NCI-H1105 treated with DMSO at 0.1 percent for 48 hours (cell line): ENCODE data around the gene GSG1.

ENCODE experiments used
- DNase-seq: peaks from one replicate; lab custom pipeline; 2025; lab: John Stamatoyannopoulos, UW

Gene GSG1

DNA sequence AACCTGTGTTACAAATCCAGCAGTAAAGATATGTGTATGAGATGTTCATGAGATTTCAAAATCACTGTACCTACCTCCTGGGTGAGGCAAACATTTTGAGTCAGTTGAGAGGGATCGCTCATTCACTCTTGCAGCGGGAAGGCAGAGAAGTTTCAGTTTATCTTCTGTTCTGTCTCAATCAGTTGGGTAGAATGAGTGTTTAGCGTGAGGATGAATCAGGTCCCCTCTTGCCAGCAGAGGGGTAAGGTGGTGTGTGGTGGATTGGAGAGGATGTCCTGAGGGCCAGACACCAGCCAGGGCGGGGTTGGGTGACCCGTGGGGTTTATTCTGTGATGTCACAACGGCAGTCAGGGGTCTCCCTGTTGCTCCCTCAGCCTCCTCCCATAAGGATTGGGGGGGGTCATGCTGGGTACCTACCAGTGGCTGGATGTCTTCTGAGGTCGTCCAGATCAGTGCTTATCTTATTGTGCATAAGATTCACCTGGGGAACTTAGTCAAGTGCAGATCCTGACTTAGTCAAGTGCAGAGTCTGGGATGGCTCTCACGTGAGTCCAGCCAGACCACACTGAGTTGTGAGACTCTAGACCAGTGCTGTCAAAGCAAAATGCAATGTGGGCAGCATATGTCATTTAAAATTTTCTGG is at the start of gene GSG1:
Gene GSG1, minus strand, starts transcription at position 277 of the 643 bp plus-strand sequence. Its CDS starts 155 bp downstream, at position 122.
- DNase-seq = no peak

- no peak for DNase-seq
Observed at GRCh38 chr12:13153180-13153579, 49.7 kb upstream of the GSG1 start.

GRCh38 chr12:13152756-13153155 is 49.3 kb upstream of the GSG1 start:
- no peak for DNase-seq

DNA sequence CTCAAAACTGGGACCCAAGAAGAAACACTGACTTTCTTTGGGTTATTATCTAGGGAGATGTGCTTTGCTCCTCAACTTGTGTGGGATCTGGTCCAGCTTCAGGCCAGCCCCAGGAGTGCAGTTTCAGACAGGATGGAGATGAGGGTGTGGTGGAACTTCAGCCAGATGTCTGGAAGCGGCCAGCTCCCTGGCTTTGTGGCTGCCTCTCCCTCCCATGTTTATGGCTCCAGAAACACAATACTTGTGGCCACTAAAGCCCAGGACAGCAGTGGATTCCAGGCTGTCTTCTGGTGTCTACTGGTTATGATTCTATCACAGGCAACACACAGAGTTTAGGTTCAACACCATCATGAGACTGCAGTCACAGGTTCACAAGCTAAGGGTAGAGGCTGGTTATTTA is 48.8 kb upstream of the GSG1 start:
- DNase-seq = no peak

DNA sequence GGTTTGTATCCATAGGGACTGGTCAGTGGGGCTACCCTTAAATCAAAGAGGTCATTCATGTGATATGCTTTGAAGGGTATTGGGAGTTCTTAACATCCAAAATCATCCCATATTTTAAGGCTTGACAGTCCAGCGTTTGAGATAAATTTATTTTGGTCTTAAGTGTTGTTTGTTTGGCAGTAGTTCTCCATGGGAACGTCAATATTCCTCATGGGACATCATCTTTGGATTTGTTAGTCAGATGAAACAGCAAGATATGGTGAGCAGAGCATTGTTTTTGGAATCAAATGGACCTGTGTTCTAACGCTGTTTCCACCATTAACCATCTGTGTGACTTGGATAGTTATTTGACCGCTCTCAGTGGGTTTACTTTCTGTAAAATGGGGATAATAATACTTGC is 45.9 kb upstream of the GSG1 start:
- DNase-seq = no peak

DNA sequence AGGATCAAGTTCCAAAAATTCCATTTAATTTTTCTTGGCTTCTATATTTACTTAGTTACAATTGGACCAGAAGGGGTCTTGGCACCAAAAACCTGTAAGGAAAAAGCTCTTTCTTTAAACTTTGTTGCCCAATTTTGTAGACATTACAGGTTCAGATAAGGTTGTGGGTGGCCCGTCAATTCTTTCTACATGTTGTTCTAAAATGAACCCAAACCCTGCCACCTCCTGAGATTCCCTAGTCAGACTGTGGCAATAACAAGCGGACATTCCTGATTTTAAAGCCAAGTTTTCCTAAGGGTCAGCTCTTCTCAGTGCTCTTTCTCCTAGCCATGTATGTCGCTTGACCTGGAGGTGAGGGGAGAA is 45.0 kb upstream of the GSG1 start:
- no peak for DNase-seq

- no peak for DNase-seq
Observed at GRCh38 chr12:13147688-13148484, 44.4 kb upstream of the GSG1 start.

- no peak for DNase-seq
Observed at GRCh38 chr12:13146336-13146938, 43.0 kb upstream of the GSG1 start.

- DNase-seq = no peak
Observed at GRCh38 chr12:13144266-13144828, 40.9 kb upstream of the GSG1 start.

DNA sequence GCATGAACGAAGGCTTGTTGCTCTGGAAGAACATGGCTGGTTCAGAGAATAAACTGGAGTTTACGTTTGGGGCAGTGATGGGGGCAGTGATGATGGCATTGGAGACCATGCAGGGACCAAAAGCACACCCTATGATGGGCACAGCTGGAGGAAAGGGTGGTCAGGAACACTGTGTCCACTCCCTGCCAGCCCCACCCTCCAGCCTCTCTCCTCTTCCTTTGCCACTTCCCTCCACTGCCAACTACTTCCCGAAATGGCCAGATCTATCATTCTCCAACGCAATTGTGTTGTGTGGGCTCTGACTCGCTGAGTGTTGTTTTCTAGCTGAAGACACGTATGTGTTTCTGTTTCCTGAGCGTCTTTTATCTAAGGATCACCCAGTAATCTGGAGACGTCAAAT is 39.3 kb upstream of the GSG1 start:
- no peak for DNase-seq

- DNase-seq = no peak
Observed at GRCh38 chr12:13141686-13142085, 38.2 kb upstream of the GSG1 start.

GRCh38 chr12:13135371-13136178 is 32.1 kb upstream of the GSG1 start:
- DNase-seq = no peak

DNA sequence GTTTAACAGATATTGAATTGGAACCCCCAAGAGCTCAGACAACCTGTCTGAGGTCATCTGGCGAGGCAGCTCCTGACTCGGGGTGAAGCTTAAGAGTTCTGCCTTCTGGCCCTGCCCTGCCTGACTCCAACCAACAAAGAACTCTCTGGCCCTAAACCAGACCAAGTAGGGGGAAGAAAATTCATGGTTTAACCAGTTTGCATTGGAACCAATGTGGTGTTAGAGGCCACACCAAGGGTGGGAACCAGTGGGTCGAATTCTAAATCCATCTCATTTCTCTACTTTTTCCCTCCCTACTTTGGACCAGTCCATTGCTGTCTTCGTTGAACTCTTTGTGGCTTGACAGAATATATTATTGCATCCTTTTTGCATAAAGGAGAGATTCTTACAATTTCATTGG is 30.4 kb upstream of the GSG1 start:
- no peak for DNase-seq

DNA sequence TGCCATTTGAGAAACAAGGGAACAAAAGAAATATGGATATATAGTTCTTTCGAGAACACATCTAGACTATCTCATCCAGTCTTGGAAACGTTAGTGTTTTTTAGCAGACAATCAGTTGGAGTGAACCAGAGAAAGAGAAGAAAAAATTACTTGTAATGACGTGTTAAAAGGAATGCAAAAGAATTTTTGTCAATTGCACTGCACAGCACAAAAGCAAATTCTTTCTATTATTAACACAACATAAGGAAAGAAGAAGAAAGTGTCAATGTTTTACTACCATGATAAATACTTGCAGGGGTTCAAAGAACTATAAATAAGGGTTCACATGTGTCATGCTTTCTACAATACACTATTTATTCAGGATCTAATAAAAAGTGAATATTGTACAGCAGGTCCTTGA is 27.5 kb upstream of the GSG1 start:
- DNase-seq = no peak

DNA sequence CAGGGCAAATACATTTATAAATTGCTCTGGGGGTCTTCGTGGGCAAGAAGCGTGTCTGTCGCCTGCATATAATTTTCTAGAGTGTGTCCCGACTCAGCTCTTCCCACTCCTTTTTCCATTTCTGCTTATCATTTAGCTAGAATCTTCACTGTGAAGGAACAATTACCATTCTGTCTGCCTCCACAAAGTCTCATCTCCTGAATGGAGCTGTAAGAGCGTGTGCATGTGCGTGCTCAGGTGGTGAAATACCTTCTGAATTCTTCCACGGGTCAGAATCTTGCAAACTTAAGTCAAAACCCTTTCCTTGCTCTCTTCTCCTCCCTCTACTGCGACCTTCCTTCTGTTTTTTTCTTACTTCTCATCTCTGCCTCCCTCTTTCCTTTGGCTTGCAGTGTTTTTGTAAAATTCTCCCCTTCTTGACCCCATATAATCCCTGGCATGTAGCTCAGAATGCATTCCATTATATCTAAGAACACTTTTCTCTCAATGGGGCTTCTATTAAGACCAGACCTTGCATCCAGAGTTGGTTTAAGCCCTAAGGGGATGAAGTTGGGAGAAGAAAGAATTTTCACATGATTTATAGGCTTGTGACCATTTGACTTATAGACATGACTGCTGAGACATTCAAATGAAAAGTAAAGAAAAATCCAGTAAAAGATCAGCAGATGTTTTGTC is 25.0 kb upstream of the GSG1 start:
- no peak for DNase-seq

DNA sequence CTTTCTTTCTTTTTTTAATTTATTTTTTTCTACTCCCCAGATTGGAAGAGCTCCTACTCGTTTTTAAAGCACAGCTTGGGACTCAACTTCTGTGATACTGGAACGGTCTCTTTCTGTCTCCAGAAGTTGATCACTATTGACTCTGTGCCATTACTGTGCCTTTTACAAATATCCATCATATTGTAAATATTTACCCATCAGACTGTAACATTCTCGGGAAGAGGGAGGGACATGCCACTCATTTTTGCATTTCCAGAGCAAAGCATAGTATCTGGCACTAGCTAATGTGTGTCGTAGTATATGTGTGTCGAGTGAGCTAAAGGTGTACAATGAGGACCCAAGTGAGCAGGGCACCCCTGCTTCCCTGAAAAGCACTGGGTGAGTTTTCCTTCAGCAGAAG is 24.0 kb upstream of the GSG1 start:
- DNase-seq = no peak

GRCh38 chr12:13126494-13126893 is 23.0 kb upstream of the GSG1 start:
- no peak for DNase-seq

GRCh38 chr12:13125996-13126395 is 22.5 kb upstream of the GSG1 start:
- no peak for DNase-seq

DNA sequence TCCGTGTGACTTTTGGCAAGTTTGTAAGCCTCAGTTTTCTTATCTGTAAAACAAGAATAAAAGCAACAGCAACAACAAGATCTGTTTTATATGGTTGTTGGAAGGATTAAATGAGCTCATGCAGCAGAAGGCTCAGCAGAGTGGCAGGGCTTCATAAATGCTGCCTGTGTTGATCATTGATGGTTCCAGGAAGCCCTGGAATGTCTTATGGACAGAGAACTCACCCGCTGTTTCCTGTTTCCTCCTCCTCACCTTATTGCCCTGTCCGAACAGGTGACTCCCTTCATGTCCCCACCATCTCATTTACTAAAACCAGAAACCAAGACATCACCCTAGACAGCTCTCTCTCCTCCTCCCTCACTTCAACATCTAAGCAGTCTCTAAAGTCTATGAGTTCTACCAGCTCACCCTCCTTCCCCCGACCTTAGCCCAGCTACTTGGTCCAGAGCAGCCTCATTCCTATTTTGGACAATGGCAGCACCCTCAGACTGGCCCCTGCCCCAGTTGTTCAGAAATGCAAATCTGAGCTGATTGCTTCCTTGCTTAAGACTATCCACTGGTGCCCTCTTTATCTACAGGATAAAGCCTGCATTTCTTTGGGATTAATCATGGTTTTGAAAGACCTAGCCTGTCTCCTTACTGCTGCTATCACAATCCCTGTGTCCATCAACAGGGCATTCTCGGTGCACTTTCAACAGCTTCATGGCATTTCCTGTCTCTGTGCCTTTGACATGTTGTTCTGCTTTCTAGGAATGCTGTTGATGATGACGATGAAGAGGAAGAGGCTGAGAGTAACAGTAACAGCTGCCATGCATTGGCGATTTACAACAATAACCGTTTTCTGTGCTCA is 21.4 kb upstream of the GSG1 start:
- no peak for DNase-seq

DNA sequence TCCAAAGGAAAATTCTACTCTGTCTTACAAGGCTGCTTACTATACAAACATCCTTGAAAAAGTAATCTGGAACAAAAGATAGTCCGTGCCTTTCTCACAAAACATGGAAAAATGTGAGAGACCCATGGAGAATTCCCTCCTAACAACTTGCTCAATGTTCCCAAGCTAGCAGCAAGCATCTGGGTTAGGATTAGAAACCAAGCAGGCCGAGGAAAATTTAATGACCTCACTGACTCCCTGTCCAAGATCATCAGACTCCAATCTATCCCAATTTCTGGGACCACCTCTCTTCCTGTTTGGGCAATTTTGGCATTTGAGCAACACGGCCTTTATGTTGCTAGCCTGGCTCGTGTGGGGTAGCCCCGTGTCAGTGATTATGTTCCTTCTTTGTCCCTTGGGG is 18.1 kb upstream of the GSG1 start:
- no peak for DNase-seq

DNA sequence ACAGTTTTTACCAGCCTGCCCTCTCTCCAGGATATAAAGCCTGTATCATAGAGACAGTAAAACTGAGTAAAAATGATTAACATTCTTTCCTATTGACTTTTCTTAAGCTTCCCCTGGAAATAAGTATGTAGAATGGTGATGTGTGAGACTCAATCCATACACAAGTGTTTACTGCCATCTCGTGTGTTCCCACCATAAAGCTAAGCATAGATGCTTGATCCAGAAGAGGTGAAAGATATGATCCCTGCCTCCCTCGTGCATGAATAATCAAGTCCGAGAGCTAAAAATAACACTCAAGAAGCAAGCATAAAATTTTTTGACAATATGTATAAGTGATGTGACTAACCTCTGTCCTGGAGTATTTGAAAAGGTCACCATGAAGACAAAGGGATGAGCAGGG is 16.9 kb upstream of the GSG1 start:
- DNase-seq = no peak
